ENCODE data around the gene YBX2. TPM values are rescaled to one million over a fixed set of nuclear protein-coding genes. Genes with fewer than 3 reads are reported as not detected.
"Not testable (repeated sequence)": the region's sequence is repeated elsewhere in the genome, so short reads cannot be mapped to it uniquely, and the experiment has no call there.

Gene YBX2
- total RNA-seq, 2 experiments from 2014 or later: 0.10 to 0.55 TPM

DNA sequence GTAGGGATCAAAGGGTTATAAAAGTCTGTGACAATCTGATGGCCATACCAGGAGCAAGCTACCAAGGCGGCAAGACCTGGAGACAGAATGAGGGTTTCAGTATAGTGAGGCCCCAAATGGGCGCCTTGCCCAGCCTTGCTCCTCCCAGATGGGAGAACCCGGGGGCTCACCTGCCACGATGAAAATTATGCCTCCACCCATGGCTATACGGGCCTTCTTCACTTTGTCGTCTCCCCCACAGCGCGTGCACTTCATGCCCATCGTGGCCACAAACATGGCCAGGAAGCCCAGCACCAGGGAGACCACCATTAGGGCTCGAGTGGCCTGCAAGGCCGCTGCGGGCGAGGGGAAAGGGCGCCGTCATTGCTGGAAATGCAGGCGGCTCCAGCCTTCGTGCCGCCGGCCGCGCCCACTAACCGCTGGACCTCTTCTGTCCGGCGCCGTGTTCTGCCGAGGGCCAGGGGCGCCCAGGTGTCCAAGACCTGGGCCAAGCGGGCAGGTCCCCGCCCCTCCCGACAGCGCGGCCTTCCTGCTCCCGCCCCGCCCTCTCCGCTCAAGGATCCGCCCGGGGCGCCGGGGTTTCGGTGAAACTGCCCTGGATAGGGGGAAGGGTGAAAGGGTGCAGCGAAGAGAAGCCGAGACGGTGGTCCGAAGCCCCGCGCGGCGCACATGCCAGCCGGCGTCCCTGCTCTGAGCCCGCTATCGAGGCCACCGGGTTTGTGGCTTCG is 33.6 kb downstream of the YBX2 start:
- CTCF ChIA-PET: interaction anchor here (0.7 to 1.2 kb wide), 3 partner anchors 19 to 95 kb away, joined by 3 to 4 read pairs (median 3); no protein-coding TSS in a partner anchor
- POLR2A ChIA-PET: no interaction called here

DNA sequence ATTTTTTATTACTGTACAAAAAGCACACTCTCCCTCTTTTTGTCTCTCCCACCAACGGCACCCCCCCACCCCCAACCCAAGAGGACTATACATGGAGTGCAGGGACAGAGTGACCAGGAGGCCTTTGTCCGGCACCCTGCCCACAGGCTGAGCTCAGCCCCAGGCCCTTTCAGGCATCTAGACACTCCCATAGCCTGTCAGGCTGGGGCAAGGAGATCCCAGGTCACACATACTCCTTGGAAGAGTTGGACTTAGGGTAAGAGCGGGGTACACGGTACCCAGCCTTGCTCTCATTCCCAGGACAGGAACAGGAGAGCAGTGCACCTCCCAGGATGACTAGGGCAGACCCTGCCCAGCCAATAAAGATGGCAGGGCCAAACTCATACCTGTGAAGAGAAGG is 34.3 kb downstream of the YBX2 start:
- CTCF ChIA-PET: interaction anchor here (0.5 kb wide), 1 partner anchor 117 kb away, joined by 3 read pairs; no protein-coding TSS in a partner anchor
- POLR2A ChIA-PET: interaction anchor here (0.6 kb wide), 1 partner anchor 22 kb away, joined by 3 read pairs; no protein-coding TSS in a partner anchor

DNA sequence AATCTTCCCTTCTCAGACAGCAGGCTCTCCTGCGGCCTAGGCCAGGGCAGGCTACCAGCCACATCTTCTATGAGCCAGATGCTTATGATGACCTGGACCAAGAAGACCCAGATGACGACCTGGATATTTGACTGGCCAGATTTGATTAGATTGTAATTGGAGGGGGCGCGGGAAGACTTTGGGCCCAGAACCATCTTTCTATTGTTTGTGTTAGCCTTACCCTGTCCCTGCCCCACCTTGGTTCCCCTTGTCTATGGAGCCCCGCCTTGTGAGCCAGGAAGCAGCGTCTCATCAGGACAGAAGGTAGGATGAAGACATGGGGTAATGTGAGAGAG is 34.9 kb downstream of the YBX2 start:
- ChIA-PET POLR2A (interaction anchor here (0.6 kb wide), 1 partner anchor 23 kb away, joined by 3 read pairs; no protein-coding TSS in a partner anchor), CTCF (interaction anchor here (0.5 to 1.5 kb wide), 3 partner anchors 37 to 293 kb away, joined by 3 to 4 read pairs (median 3); no protein-coding TSS in a partner anchor)

DNA sequence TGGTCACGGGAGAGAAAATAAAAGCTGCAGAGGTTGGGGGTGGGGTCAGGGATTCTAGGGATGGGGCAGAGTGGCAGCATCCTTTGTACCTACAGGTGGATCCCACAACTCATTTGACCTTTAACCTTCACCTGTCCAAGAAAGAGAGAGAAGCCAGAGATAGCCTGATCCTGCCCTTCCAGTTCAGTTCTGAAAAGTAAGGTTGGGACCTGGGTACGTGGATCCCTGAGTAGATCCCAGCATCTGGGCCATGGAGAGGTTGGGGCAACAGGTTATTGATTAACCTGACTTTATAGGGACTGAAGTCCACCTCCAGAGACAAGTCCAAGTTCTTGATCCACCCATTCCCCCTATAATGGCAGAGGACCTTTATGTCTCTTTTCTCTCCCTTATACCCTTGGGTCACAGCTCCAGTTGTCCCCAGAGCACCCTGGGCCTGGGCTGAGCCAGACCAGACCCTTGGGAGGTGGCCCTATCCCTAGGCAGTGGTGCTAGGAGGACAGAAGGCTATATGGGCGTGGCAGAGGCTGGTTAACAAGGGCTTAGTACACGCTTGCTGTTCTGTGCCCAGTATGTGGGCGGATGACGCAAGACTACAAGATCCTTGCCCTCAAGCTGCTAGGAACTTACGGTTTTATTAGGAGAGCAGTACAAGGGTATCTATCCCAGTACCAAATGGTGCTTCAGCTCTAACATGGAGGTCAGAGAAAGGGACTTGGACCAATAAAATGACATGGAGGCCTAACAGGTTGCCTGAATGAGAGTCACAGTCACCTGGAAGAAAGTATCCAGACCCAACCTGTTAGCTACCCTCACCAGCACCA is 35.5 kb downstream of the YBX2 start:
- ChIA-PET POLR2A (no interaction called here), CTCF (interaction anchor here (0.6 to 1.5 kb wide), 3 partner anchors 8 to 293 kb away, joined by 3 to 6 read pairs (median 4); no protein-coding TSS in a partner anchor)

DNA sequence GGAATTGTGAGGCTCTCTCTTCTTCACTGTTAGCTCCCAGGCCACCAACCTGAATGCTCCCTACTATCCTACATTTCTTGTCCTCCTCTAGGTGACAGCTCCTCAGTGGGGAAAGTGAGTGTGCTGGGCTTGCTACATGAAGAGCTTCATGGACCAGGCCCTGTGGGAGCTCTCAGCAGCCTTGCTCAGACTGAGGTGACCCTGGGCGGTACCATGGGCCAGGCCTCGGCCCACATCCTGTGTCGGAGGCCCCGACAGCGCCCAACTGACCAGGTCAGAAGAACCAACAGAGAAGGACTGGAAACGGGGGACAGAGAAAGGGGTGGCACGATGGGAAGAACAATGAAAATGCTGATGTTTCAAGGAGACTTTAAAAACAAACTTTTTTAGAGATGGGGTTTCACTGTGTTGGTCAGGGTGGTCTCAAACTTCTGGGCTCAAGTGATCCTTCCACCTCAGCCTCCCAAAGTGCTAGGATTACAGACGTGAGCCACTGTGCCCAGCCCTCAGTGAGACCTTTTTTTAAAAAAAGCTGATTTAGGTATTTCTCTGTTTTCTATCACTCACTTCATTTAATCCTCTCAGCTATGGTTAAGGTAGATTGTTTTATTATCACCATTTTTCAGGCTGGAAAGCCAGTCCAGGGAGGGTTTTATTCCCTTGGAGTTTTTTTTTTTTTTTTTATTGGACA is 37.5 kb downstream of the YBX2 start:
- POLR2A ChIA-PET: interaction anchor here (0.7 to 0.9 kb wide), 2 partner anchors 20 to 107 kb away, joined by 3 to 6 read pairs; no protein-coding TSS in a partner anchor
- CTCF ChIA-PET: interaction anchor here (0.8 to 1.4 kb wide), 2 partner anchors 9 to 39 kb away, joined by 5 read pairs; no protein-coding TSS in a partner anchor

DNA sequence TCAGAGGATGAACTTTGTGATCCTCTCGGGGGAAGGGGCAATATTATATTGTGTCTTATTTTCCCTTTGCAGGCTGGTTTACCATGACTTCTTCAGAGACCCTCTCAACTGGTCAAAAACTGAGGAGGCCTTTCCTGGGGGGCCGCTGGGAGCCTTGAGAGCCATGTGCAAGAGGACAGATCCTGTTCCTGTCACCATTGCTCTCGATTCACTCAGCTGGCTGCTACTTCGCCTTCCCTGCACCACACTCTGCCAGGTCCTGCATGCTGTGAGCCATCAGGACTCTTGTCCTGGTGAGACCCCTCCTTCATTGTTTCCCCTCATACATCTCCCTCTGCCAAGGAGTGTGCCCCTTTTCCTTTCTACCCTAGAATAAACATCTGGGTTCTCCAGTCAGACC is 39.9 kb downstream of the YBX2 start:
- ChIA-PET CTCF (interaction anchor here (0.7 to 1.4 kb wide), 4 partner anchors 9 to 75 kb away, joined by 3 to 5 read pairs (median 3); partner anchors contain the start of gene NEURL4), POLR2A (no interaction called here)

DNA sequence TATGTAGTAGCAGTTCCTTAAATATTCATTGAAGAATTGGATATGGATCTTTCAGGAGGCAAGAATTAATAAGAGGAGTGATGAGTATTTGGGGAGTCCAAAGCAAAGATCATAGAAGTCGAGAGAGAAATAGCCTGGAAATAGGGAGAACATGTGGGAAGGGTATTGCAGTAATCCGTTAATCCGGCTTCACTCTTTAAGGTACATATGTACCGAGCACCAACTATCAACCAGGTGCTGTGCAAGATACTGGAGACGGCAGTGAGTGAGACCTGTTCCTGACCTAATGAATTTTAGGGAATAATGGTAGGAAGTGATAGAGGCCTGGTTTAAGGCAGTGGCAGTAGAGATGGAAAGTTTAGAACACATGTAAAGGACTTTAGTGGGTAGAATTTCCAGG is 41.4 kb downstream of the YBX2 start:
- POLR2A ChIA-PET: no interaction called here
- CTCF ChIA-PET: no interaction called here

DNA sequence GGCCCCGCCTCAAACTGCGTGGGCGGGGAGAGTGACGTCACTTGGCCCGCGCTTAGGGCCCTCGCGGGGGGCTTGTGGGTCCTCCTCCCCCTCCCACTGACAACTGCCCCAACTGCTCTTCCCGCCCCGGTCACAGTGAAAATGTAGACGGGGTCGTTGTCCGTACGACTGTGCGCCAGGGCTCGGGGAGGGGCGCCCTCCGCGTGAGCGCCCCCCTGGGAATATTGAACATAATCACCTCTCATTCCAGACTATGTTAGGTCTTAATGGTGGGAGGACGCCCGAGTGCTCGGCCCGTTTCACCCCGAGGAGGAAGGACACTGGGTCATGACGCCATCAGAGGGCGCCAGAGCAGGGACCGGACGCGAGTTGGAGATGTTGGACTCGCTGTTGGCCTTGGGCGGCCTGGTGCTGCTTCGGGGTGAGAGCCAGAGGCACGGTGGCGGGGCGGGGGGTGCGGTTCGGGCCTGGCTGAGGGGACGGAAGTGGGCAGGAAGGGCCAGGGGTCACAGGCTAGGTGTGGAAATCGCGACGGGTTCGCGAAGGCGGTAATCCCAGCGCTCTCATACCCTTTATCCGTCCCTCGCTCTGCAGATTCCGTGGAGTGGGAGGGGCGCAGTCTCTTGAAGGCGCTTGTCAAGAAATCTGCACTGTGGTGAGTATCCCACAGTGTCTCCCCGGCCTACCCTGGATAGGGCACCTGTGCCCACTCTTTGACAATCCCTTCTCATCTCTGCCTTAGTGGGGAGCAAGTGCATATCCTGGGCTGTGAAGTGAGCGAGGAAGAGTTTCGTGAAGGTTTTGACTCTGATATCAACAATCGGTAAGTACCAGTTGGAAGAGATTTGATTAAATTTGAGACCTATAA is 42.0 kb downstream of the YBX2 start, which contains the start of gene ELP5:
Gene ELP5 (plus strand): TSS at position 40 of the 868 bp plus-strand sequence. CDS start 336 bp downstream, at position 376.
- ChIA-PET POLR2A (interaction anchor here (0.6 to 2.0 kb wide), 2 partner anchors 14 to 342 kb away, joined by 3 to 10 read pairs; no protein-coding TSS in a partner anchor), CTCF (interaction anchor here (1.2 to 3.1 kb wide), 3 partner anchors 10 to 32 kb away, joined by 3 to 17 read pairs (median 4); partner anchors contain the start of genes GABARAP and PHF23)

DNA sequence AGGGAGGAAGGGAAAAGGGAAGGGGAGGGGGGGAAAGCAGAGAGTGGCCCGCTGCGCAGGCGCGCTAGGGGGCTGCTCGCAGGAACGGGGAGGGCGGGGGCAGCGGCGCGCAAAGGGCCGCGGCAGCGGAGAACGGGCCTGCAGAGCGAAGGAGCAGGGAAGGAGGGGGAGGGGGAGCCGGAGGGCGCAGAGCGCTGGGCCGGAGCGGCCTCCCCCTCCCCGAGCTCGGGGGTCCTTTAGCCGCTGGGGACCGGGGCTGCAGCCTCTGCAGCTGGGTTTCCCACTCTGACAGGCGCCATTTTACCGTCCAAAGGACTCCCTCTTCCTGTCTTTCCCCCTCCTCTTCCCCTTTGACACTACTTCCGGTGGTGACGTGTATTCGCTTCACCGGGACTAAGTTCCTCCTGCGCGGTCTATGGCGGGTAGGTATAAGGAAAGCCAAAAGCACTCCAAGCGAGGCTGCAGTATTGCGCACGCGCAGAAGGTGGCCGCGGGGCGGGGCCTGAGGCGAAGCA is 42.7 kb downstream of the YBX2 start, which contains the start of gene CTDNEP1:
Gene CTDNEP1 (minus strand): TSS at position 74 of the 515 bp plus-strand sequence. CDS start 438 bp downstream, outside the sequence.
- POLR2A ChIA-PET: interaction anchor here (0.6 to 2.0 kb wide), 5 partner anchors 9 to 343 kb away, joined by 3 to 10 read pairs (median 3); partner anchors contain the start of genes ACADVL, DLG4 and GABARAP
- CTCF ChIA-PET: interaction anchor here (1.2 to 3.1 kb wide), 3 partner anchors 9 to 31 kb away, joined by 3 to 17 read pairs (median 4); partner anchors contain the start of genes GABARAP and PHF23

DNA sequence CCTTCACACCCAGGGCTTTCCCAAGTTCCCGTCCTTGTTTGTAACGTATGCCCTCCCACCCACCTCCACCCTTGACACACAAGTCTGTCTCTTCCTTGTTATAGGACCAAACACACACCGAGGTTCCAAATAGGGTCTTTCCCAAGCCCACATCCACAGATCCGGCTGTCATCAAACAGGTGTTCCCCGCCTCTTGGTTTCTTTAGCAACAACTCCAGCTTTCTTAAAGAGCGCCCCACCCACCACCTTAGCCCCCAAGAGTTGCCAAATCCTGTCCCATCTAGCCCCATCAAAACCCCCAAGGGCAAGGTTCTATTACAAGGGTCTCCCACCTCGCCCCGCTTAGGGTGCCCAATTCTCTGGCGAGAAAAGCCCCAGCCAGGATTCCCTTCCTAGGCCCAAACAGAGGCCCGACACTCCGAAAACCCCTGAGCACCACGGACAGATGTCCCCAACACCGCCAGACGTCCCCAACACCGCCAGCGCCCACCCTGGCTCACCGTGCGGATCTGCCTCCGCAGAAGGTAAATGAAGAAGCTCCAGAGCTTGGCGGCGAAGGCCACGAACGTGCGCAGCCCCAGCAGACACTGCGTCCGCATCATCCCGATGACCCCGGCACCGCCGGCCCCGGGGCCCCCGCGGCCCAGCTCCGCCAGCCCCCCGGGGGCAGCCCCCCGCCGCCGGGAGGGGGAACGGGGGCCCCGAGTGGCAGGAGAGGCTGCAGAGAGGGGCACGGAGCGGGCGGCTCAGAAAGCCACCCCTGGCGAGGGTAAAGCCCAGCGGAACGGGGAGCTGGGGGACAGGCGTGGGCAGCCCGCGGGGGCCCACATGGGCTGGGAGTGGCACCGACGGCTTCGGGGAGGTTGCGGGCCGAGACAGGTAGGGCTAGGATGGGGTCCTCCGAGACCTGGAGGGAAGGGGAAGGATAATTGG is 43.5 kb downstream of the YBX2 start:
- CTCF ChIA-PET: interaction anchor here (1.1 to 3.1 kb wide), 5 partner anchors 8 to 205 kb away, joined by 3 to 17 read pairs (median 4); partner anchors contain the start of genes GABARAP and PHF23
- POLR2A ChIA-PET: interaction anchor here (0.8 to 2.0 kb wide), 4 partner anchors 8 to 58 kb away, joined by 3 to 10 read pairs (median 4); partner anchors contain the start of genes ACADVL, DLG4 and GABARAP

DNA sequence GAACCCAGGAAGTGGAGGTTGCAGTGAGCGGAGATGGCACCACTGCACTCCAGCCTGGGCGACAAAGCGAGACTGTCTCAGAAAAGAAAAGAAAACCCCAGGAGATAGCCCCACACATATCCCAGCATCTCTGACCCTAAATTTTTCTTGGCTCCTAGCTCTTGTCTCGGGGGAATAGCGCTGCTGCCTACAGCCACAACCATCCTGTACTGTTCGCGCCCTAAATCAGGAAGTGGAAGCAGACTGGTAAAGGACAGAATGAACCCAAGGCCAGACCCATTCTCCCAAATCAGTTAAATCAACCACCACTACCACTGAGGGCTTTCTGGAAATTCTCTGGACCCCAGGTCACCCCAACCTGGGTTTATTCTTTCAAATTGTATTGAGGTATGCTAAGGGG is 44.6 kb downstream of the YBX2 start:
- ChIA-PET CTCF (interaction anchor here (1.6 to 3.1 kb wide), 2 partner anchors 9 to 47 kb away, joined by 4 to 17 read pairs; partner anchors contain the start of gene PHF23), POLR2A (no interaction called here)

DNA sequence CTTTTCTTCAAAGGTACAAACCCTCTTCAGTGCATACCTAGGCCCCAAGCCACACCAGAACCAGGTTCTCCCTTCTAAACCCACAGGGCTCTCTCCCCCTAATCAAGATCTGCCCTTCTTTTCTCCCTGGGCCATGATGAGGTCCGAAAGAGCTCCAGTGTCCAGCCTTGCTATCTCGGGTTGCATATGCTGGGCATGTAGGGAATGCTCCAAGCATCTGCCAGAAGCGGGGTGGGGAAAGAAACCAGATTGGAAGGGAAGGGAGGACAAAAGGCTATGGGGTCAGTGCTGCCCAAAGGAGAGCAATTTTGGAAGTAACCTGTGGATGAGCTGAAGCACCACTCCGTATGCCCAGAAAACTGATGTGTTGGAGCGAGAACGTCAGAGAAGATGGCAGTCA is 45.2 kb downstream of the YBX2 start:
- POLR2A ChIA-PET: interaction anchor here (0.9 kb wide), 1 partner anchor 11 kb away, joined by 3 read pairs; no protein-coding TSS in a partner anchor
- CTCF ChIA-PET: interaction anchor here (1.3 to 3.1 kb wide), 3 partner anchors 9 to 47 kb away, joined by 4 to 17 read pairs (median 4); partner anchors contain the start of gene PHF23

DNA sequence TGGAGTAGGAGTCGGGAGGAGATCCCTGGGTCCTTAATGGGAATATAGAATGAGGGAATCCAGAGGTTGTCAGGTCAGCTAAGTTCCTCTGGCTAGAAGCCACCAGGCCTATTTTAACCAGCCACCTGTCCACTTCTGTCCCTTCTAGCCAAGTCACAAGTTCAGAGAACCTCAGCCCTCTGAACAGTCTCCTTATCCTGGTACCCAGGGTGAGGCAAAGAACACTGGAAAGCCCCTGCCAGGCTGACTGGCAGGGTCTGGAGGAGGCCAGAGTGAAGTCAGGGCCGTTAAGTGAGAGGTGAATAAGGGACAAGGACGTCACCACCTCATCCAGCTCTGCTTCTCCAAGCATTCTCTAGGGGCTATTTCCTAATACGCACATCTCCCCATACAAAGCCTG is 45.6 kb downstream of the YBX2 start:
- ChIA-PET CTCF (interaction anchor here (1.3 kb wide), 1 partner anchor 47 kb away, joined by 4 read pairs; no protein-coding TSS in a partner anchor), POLR2A (interaction anchor here (0.9 kb wide), 1 partner anchor 11 kb away, joined by 3 read pairs; no protein-coding TSS in a partner anchor)

DNA sequence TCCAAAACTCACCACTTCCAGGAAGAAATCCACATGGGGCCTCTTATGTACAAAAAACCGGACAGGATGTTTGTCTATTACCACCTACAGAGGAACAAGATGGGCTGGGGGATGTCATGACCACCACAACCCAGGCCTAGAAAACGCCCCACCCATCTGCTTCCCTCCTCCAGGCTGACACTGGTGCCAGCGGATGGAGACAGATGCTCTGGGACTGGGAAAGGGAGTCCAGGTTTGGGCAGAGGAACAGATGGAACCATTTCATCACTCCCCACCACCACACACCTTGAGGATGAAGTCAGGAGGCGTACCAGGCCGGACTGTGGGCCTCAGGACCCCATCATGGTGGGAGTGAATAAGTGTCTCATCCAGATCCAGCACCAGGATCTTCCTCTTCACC is 47.7 kb downstream of the YBX2 start:
- CTCF ChIA-PET: no interaction called here
- POLR2A ChIA-PET: no interaction called here

DNA sequence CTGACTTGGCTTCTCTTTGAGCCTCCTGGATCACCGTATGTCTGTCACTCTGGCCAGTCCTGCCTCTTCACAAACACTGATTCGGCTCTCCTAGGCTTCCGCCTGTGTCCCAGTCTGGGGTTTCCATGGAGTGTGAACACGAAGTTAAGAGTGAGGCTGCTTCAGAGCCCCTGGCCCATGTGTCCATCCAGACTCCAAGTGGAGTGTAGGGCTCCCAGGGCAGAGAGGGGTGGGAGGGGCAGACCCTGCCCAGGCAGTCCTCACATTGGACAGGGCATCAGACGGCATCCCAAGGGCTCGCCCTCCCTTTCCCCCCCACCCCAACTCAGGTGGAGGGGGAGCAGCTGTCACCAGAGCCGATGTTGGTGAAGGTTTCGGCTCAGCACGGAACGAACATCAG is 50.6 kb downstream of the YBX2 start:
- POLR2A ChIA-PET: not testable (repeated sequence)
- CTCF ChIA-PET: interaction anchor here (1.2 kb wide), 1 partner anchor 11 kb away, joined by 3 read pairs; no protein-coding TSS in a partner anchor

DNA sequence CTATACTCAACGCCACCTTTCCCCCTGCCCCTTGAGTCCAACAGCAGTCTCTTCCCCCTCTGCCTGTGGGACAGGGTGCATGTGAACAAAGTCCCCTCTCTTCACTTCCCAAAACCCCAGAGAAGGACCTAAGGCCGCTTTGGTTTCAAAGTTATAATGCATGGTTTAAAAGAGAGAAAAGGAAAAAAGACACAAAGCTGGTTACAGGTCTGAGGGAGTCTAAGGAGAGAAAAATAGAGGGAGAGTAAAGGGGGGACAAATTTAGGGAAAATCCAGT is 51.0 kb downstream of the YBX2 start:
- POLR2A ChIA-PET: no interaction called here
- CTCF ChIA-PET: interaction anchor here (1.2 to 1.3 kb wide), 2 partner anchors 8 to 22 kb away, joined by 3 read pairs; partner anchors contain the start of genes CTDNEP1 and ELP5

Measured in activated CD8-positive, alpha-beta memory T cell treated with anti-CD3 and anti-CD28 coated beads for 36 hours (primary cell).